Epidermal melanocyte (primary cell): ENCODE measurements around the gene MAP2K3.
"Not testable (repeated sequence)": the region's sequence is repeated elsewhere in the genome, so short reads cannot be mapped to it uniquely, and the experiment has no call there.

Experiments used
- DNase-seq: peaks from one replicate; pipeline ENCODE4 v3.0.0; 2011; ENCODE audit warnings: low spot score; ENCODE audit not compliant: insufficient read length

Gene MAP2K3

DNA sequence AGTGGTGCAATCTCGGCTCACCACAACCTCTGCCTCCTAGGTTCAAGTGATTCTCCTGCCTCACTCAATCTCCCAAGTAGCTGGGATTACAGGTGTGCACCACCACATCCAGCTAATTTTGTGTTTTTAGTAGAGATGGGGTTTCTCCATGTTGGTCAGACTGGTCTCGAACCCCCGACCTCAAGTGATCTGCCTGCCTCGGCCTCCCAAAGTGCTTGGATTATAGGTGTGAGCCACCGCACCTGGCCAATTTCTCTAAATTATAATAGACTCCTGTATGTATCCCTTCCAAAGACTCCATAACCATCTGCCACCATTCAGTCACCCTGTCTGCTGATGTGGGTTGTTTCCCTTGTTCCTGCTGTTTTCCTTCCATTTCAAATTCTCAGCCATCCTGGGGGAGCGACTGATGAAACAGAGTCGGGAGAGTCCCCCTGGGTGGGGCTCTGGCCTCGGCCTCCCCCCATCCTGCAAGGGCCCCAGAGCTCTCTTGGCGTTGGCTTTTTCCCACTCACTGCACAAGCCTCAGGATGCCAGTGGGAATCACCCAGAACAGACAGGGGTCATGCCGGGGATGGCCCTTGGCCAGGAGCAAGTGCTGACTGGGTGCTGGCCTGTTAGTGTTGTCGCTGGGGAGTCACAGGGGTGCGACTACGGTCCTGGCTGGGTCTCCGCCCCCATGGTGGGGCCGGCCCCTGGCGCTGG is 25.7 kb downstream of the MAP2K3 start:
- DNase-seq: not testable (repeated sequence)

DNA sequence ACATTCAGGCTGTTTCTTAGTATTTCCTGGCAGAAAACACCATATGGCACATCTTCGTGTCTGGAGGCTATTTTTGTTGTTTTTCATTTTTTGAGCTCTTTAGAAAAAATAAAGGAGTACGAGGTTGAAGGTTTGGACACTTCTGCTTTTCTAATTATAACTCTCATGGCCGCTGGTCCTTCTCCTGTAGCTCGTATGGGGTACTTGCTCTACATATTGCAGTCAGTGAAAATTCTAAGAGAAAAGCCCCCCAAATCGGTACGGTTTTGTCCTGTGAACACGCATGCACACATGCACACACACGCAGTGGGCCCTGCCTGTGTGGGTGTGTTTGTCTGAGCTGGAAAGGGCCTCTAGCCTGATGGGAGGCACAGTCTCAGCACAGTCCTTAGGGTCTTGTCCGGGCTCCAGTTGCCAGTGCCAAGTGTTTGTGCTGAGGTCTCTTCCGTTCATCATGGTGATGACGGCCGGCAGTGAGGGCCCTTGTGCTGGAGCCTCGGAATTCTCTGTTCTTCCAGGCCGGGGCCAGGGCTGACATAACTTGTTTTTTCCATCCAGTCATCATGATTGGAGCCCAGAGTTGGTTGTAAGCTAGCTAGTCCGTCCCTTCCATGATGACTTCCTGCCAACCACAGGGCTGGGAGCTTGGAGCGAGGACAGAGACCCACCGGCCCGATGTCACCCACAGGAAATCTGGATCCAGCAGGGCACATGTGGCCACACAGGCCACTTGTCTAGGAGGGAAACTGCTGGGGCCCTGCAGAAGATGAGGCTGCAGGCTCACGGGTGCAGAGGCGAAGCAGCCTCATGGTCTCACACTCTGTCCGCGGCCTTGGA is 26.5 kb downstream of the MAP2K3 start:
- DNase-seq: peak; percentile 3

DNA sequence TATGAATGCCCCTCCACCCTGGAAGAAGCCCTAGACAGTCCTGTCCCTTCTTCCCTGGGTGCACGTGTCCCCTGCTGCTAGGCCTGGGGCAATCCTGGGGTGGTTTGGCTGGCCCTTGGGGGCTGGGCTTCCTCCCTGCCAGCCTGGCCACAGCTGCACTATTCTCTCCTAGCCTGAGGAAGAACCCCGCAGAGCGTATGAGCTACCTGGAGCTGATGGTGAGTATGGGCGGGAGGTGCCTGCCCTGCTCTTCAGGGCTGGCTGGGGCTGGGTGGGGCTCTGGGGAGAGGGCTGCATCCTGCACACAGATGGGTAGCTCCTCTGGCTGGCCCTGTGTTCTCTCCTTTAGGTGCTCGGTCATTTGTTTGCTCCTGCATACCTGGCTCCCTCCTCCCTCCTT is 28.8 kb downstream of the MAP2K3 start:
- DNase-seq: no peak

DNA sequence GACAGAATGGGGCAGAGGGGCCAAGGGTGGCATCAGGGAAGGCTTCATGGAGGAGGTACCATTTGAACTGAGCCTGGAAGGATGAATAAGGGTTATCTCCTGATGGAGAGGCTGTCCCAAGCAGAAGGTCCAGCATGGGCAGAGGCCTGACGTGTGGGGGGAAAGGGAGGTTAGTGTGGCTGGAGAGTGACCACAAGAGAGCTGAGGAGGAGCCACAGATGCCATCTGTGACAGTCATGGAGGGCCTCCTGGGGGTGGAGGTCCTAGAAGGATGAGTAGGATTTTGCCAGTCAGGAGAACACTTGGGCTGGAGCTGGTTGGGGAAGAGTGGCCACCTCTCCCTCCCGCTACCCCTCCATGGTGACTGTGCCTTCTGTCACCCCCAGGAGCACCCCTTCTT is 29.2 kb downstream of the MAP2K3 start:
- DNase-seq: not testable (repeated sequence)

DNA sequence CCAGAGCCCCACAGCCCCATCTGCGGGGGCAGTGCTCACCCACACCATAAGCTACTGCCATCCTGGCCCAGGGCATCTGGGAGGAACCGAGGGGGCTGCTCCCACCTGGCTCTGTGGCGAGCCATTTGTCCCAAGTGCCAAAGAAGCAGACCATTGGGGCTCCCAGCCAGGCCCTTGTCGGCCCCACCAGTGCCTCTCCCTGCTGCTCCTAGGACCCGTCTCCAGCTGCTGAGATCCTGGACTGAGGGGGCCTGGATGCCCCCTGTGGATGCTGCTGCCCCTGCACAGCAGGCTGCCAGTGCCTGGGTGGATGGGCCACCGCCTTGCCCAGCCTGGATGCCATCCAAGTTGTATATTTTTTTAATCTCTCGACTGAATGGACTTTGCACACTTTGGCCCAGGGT is 29.8 kb downstream of the MAP2K3 start:
- not testable (repeated sequence) for DNase-seq

DNA sequence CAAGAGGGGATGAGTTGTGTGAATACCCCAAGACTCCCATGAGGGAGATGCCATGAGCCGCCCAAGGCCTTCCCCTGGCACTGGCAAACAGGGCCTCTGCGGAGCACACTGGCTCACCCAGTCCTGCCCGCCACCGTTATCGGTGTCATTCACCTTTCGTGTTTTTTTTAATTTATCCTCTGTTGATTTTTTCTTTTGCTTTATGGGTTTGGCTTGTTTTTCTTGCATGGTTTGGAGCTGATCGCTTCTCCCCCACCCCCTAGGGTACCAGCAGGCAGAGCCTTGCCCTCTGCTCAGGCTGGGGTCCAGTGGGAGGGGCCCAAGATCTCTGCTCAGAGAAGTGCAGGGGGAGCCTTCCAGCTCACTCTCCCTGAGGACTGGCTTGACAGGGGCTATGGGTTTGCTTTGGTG is 30.2 kb downstream of the MAP2K3 start:
- DNase-seq: not testable (repeated sequence)

DNA sequence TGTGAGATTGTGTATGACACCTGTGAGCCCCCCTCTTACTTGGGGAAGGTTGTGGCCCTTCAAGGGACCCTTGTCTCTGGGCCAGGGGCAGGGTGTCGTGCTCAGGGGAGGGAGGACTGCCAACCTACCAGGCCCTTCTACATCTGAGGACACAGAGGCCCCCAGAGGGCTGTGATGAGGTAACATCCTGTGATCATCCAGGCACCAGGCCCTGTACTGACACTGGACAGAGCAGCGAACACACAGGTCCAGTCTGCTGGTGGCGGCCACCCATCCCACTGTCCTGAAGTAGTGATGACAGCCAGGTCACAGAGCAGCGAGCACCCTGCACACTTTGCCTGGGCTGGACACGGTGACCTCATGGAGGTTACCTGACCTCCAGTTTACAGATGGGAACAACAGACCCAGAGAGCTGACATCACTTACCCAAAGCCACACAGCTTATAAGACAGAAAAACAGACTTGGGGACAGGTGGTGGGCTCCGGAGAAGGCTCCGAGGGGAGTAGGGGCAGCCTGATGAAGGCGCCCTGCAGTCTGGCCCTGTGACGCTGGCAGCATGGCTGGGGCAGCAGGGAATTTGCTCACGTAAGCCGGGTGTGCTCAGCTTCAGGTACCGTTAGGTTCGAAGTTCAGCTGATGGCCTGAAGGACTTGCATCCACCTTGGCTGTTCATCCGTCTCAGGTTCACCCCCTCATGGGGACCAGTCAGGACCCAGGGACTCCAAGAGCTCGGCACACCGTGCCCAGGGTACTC is 30.9 kb downstream of the MAP2K3 start:
- DNase-seq: not testable (repeated sequence)

DNA sequence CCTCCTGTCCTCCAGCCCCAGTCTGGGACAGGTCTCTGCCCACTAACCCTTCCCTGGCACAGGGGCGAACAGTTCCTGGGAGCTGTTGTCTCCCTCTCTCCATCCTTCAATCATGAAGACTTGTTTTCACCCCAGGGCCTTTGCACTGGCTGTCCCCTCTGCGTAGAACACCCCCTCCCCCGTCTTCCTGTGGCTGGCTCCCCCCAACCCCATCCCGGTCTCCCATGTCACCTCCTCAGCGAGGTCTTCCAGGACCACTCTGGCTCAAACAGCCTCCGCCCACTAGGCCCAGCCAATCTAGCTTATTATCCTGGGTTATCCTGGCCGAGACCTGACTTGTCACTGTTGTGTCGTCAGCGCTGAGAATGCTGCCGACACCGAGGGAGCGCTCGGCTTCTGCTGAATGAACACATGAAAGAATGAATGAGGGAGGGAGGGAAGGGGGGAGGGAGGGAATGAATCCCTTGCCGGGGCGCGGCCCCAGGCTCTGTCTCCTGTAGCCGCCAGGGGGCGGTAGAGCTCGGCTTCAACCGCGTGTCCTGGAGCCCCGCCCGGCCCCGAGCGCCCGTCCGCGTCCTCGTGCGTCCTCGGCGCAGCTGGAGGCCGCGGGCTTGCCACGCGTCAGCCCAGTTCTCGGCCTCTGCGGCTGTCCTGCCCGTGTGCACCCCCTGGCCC is 31.8 kb downstream of the MAP2K3 start:
- DNase-seq: not testable (repeated sequence)

DNA sequence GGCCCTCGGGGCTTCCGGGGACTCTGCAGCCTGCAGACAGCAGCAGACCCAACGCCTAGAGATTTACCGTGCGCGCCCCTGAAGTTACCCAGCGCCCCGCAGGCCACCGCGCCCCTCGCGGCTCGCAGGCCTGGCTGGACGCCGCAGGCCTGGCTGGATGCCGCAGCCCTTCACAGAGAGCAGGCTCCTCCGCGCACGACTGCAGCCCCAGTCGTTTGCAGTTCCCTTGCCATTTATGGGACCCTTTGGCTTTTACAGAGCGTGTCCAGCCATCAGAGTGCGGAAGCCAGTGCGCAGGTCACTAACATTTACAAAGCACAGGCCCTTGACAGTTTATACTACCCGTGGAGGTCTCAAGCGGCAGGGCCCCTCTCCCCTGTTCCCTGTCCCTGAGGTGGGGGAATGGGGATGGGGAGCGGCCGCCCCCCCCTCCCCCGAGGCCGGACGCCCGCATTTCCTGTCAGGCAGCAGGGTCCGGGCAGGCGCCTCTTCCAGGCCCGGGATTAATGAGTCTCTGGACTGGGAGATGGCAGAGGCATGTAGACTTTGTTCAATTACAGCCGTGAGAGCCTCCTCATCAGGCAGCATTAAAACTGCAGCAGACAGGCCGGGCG is 32.5 kb downstream of the MAP2K3 start:
- DNase-seq: peak; percentile 7

DNA sequence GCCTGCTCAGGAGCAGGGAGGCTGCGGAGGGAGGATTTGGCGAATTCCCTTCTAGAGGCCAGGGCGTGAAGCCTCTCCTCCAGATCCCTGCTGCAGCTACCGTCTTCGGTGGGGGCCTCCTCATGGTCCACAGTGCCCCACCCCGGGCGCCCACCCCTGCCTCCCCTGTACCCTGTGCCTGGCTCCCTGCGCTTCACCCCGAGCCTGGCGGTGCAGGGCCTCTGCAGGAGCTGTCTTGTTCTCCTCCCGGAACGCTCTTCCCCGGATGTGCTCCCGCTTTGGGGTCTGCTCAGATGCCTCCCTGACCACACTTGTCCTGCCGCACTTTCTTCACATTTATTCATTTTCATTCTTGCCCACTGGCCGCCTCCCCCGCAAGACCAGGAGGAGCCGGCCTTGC is 33.3 kb downstream of the MAP2K3 start:
- DNase-seq: not testable (repeated sequence)

DNA sequence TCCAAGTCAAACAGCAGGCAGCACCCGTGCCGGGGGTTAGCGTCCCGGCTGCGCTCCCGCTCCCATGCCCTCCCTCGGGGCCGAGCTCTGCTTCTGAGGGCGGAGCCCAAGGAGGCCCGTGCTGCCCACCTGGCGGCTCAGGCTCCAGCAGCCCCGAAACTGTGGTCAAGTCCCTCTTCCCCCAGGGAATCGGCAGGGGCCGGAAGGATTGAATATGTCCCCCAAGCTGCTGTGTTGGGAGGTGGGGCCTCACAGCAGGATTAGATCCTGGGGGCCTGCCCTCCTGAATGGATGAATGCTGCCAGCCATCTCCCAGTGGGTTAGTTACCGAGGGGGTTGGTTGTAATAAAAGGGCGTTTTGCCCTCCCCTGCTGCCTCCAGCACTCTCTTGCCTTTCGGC is 33.9 kb downstream of the MAP2K3 start:
- no peak for DNase-seq

DNA sequence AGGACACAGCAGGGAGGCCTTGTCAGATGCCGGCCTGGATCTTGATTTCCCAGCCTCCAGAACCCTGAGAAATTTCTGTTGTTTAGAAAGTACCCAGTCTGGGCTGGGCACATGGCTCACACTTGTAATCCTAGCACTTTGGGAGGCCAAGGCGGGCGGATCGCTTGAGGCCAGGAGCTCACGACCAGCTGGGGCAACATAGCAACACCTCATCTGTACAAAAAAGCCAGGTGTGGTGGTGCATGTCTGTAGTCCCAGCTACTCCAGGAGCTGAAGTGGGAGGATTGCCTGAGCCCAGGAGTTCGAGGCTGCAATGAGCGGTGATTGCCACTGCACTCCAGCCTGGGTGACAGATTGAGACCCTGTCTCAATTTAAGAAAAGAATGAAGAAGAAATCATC is 34.3 kb downstream of the MAP2K3 start:
- DNase-seq: not testable (repeated sequence)

DNA sequence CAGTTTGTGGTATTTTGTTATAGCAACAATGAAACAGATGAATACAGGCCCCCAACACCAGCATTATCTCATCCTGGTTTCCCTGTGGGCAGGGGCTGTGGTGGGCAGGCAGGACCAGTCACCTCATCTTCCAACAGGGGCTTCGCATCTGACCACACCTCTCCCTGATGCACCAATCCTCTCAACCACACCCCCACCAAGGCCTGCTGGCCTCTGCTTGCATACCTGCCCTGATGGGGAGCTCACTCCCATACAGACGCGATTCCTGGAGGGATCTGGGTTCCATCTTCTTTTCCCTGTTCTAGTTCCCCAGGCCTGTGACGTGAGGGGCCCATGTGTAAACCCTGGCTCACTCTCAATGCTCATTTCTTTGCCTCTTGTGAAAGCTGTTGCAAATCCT is 34.7 kb downstream of the MAP2K3 start:
- not testable (repeated sequence) for DNase-seq

DNA sequence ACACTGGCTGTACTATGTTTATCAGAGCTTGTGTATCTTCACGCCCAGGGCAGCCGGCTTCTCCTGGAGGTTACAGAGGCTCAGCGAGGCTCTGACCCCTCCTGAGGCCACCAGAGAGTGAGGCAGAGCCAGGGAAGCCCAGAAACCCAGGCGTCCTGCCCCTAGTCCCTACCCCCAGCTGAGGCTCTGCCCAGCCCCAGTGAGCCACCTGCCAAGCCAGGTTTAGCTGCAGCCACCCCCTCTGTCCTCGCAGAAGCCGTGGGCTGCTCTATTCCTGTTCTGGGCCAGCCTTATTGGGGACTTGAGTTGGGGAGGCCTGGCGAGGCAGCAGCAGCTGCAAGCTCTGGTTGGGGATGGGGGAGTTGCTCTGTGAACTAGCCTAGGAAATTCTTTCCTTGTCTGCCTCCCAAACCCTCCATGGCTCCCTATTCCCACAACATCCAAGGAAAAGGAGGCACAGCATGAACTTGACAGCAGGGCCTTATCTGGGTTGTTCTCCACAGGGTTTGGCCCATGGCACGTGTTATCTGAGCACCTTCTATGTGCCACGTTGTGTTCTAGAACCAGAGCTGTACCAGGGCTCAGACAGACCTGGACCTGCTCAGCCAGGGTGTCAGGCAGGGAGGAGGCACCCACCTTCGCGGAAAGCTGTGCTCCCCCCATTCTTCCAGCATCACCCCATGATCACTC is 35.3 kb downstream of the MAP2K3 start:
- not testable (repeated sequence) for DNase-seq

DNA sequence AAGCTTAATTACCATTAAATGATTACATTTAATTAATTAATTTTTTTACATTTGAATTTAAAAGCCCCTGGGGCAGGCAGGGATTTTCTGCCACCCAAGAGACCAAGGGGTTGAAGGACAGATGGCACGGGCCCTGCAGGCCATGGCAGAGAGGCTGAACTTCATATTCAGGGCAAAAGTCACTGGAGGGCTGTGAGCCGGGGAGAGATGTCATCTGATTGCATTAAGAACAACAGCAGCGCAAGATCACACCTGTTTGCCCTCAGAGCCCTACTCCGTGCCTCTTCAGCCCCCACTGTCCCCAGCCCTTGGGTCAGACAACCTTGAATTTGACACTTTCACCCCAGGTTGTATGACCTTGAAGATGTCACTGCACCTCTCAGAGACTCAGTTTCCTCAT is 35.9 kb downstream of the MAP2K3 start:
- DNase-seq: not testable (repeated sequence)

DNA sequence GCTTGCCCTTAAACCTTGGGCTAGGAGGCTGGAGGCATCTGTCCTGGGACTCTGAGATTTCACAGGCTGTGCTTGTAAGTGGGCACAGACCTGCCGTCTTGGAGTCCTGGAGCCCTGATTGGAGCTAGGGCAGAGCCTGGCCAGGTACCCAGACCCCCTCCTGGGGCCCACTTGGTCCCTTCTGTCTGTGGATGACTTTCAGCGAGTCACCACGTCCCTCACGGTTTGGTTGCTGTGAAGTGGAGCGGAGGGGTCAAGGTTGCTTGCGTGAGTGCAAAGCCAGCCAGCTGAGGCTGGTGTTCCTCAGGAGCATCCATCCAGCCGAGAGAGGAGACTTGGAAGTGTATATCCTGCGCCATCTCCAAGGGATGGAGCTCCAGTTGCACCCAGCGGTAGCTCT is 36.5 kb downstream of the MAP2K3 start:
- DNase-seq: not testable (repeated sequence)

DNA sequence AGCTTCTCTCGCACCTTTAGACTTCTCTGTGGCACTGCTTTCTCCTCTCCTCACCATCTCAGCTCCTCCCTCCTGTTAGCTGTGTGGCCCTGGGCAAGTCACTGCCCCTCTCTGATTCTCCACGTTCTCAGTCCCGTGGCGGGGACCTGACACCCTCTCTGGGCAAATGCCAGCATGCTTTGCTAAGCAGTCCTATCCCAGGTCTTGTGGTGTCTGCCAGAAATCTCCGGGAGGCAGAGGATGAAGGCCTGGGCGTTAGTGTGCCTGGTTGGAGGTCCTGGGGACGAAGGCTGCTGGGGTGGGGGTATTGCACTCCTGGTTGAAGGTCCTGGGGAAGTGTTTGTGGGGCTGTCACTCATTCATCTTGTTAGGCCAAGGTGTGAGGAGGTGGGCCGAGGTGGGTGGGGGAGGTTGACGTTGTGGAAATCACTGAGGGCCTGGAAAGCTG is 37.3 kb downstream of the MAP2K3 start:
- not testable (repeated sequence) for DNase-seq

DNA sequence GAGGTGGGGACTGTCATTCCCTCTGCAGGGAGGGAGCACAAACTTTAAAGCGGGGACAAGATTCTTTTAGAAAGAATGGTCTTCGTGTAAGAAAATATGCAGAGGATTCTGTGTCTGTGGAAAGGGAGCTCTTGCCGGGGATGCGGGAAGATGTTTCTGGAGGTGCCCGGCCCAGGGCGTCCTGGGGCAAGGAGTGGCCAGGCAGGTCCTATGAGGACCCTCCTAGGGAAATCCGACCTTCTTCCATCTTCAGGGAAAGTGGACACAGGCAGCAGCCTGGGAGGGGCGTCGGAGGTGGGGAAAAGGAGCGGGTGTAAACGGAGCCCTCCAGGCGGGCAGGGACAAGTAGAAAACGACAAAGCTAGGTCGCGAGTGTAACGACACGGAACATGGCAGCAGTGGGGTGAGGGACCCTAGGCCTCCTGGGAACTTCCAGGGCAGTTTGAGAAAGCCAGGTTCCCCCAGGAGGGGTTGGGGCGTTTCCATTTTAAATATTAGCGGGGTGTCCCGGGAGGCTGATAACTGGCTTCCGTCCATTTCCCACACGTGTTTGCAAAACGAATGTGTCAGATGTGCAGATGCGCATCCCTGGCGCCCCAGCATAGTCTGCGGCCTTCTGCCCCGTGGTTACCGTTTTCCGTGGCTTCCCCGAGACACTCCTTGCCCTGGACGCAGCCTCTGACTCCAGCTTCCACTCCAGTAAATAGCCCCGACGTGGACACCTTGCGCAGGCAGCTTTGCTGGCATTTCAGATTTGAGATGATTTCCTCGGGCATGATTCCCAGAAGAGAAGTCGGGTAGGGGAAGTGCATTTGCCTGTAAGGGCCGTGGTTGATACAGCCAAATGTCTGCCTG is 39.0 kb downstream of the MAP2K3 start:
- DNase-seq: not testable (repeated sequence)

DNA sequence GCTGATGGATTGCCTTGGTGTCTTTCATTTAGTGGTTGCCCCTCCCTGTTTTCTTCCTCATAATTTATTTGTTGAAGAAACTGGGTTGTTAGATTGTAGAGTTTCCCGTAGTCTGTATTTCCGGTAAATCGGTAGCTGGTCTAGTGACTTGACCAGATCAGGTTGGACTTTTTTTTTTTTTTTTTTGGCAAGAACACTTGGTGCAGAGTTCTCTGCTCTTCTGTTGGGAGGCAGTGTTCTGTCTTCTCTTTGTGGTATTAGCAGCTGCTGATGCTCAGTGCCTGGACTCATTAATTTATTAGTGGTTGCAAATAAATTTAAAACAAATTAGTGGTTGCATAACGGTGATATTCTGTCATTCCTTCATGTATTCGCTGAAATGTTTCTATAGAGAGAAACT is 40.2 kb downstream of the MAP2K3 start:
- DNase-seq: not testable (repeated sequence)
